GM18873 (cell line): ENCODE measurements around the gene NFKBIE.
"Not testable (repeated sequence)": the region's sequence is repeated elsewhere in the genome, so short reads cannot be mapped to it uniquely, and the experiment has no call there.

Experiments used
- ATAC-seq: cut with Tn5 transposase; IDR thresholded peaks from one replicate; pipeline ENCODE4 v1.9.1; 2021; ENCODE audit warnings: mild to moderate bottlenecking, moderate library complexity, moderate number of reproducible peaks; ENCODE audit not compliant: unreplicated experiment, low FRiP score

Gene NFKBIE

GRCh38 chr6:44265007-44265721 lies at the start of gene NFKBIE:
Gene NFKBIE (minus strand): TSS chr6:44265551. CDS start chr6:44265346, 205 bp downstream.
- no peak for ATAC-seq

GRCh38 chr6:44314657-44315056 lies 49.3 kb upstream of the NFKBIE start:
- ATAC-seq = not testable (repeated sequence)

- peak; percentile 80 for ATAC-seq
These were observed 47.8 kb upstream of the NFKBIE start, which contains the start of gene AARS2 for GRCh38 chr6:44312901-44313788. Gene AARS2 (minus strand): TSS chr6:44313347. CDS start chr6:44313323, 24 bp downstream.

GRCh38 chr6:44311767-44312166 lies 46.4 kb upstream of the NFKBIE start:
- ATAC-seq = no peak

- ATAC-seq = no peak
These were observed 46.0 kb upstream of the NFKBIE start for GRCh38 chr6:44311304-44311703.

GRCh38 chr6:44310241-44310640 lies 44.9 kb upstream of the NFKBIE start:
- ATAC-seq = no peak

GRCh38 chr6:44309631-44310030 lies 44.3 kb upstream of the NFKBIE start:
- ATAC-seq = no peak

GRCh38 chr6:44309092-44309491 lies 43.7 kb upstream of the NFKBIE start:
- ATAC-seq = no peak

GRCh38 chr6:44307217-44307616 lies 41.9 kb upstream of the NFKBIE start:
- ATAC-seq = no peak

GRCh38 chr6:44306710-44307109 lies 41.4 kb upstream of the NFKBIE start:
- no peak for ATAC-seq

GRCh38 chr6:44305200-44305725 lies 39.9 kb upstream of the NFKBIE start:
- no peak for ATAC-seq

GRCh38 chr6:44304282-44305199 lies 39.2 kb upstream of the NFKBIE start:
- no peak for ATAC-seq

GRCh38 chr6:44303842-44304241 lies 38.5 kb upstream of the NFKBIE start:
- ATAC-seq = no peak

- ATAC-seq = no peak
These were observed 37.5 kb upstream of the NFKBIE start for GRCh38 chr6:44302856-44303255.

- no peak for ATAC-seq
These were observed 36.6 kb upstream of the NFKBIE start for GRCh38 chr6:44301782-44302564.

GRCh38 chr6:44301106-44301505 lies 35.8 kb upstream of the NFKBIE start:
- no peak for ATAC-seq

- no peak for ATAC-seq
These were observed 35.0 kb upstream of the NFKBIE start for GRCh38 chr6:44300292-44300823.

- ATAC-seq = no peak
These were observed 33.5 kb upstream of the NFKBIE start for GRCh38 chr6:44298864-44299263.
